Measurements from ENCODE around the gene ZSWIM1.

DNA sequence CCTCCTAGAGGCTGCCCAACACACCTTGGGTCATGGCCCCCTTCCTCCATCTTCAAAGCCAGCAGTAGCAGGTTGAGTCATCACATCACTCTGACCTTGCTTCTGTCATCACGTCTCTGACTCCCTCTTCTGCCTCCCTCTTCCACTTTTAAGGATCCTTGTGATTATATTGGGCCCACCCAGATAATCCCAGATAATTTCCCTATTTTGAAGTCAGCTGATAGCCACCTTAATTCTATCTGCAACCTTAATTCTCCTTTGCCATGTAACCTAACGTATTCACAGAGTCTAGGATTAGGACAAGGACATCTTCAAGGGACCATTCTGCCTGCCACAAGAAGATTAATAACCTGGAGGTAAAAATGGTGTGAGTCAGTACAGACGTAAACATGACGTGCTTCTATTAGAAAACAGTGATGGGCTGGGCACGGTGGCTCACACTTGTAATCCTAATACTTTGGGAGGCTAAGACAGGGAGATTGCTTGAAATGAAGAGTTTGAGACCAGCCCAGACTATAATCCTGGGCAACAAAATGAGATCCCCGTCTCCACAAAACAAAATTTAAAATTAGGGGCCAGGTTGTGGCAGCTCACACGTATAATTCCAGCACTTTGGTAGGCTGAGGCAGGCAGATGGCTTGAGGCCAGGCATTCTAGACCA lies 20.3 kb upstream of the ZSWIM1 start:
- TF ChIP-seq, protein P1, sequence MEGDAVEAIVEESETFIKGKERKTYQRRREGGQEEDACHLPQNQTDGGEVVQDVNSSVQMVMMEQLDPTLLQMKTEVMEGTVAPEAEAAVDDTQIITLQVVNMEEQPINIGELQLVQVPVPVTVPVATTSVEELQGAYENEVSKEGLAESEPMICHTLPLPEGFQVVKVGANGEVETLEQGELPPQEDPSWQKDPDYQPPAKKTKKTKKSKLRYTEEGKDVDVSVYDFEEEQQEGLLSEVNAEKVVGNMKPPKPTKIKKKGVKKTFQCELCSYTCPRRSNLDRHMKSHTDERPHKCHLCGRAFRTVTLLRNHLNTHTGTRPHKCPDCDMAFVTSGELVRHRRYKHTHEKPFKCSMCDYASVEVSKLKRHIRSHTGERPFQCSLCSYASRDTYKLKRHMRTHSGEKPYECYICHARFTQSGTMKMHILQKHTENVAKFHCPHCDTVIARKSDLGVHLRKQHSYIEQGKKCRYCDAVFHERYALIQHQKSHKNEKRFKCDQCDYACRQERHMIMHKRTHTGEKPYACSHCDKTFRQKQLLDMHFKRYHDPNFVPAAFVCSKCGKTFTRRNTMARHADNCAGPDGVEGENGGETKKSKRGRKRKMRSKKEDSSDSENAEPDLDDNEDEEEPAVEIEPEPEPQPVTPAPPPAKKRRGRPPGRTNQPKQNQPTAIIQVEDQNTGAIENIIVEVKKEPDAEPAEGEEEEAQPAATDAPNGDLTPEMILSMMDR (IDR thresholded peaks at IDR 0.05): no peak
- TF ChIP-seq POLR2A (IDR thresholded peaks at IDR 0.05): no peak

Measured in esophagus squamous epithelium (tissue), 4 donors.